ENCODE data around the gene PDSS2. TPM values are rescaled to one million over a fixed set of nuclear protein-coding genes. Genes with fewer than 3 reads are reported as not detected.

Gene PDSS2
- total RNA-seq, 1 experiment from 2014 or later: 12.1 TPM

- no peak overlapping the region for H3K4ac ChIP-seq (ENCODE audit: low read depth, low read length)
Measured at GRCh38 chr6:107185391-107185970, 273.9 kb downstream of the PDSS2 start.

More at GRCh38 chr6:107185391-107185970, 273.9 kb downstream of the PDSS2 start:
- Histone ChIP-seq H4K8ac (replicated peaks; ENCODE audit: insufficient read length, low read depth, low read length) (no peak overlapping the region), H3K79me2 (ENCODE audit: insufficient read depth, low read length) (no peaks in the 10 kb centered on the region), H3K23me2 (ENCODE audit: insufficient read length, low read depth, low read length, poor library complexity, severe bottlenecking) (no peaks in the 10 kb centered on the region), H4K20me1 (ENCODE audit: control insufficient read depth, insufficient read depth, insufficient read length) (no peaks in the 10 kb centered on the region), H3K23ac (ENCODE audit: insufficient read length, low read depth, low read length) (no peak overlapping the region), H3K27ac (ENCODE audit: insufficient read length, low read depth, low read length) (no peak overlapping the region), H2BK120ac (ENCODE audit: low read depth, low read length, poor library complexity, severe bottlenecking) (no peak overlapping the region), H3K79me1 (ENCODE audit: insufficient read depth, low read depth, low read length, poor library complexity, severe bottlenecking) (no peaks in the 10 kb centered on the region), H3K9me3 (ENCODE audit: control insufficient read depth, low read depth, low read length) (no peaks in the 10 kb centered on the region), H3K9ac (ENCODE audit: extremely low read depth, insufficient read length, low read length) (no peak overlapping the region), H2AK5ac (ENCODE audit: insufficient read length, low read length) (no peak overlapping the region), H3K56ac (ENCODE audit: insufficient read length, low read depth, low read length) (no peak overlapping the region), H4K91ac (ENCODE audit: insufficient read length, low read depth, low read length) (no peak overlapping the region), H2BK20ac (ENCODE audit: low read depth, low read length, poor library complexity, severe bottlenecking) (no peak overlapping the region), H3K27me3 (ENCODE audit: insufficient read depth, low read length) (no peaks in the 10 kb centered on the region), H4K5ac (ENCODE audit: insufficient read length, low read depth, low read length) (no peak overlapping the region), H2BK12ac (ENCODE audit: insufficient read length, low read depth, low read length) (no peak overlapping the region), H2BK15ac (ENCODE audit: low read depth, low read length) (no peak overlapping the region), H3K14ac (ENCODE audit: insufficient read depth, low read length) (no peak overlapping the region), H3K18ac (ENCODE audit: insufficient read length, low read depth, low read length) (no peak overlapping the region), H2BK5ac (ENCODE audit: insufficient read length, low read length) (no peak overlapping the region), H3T11ph (ENCODE audit: low read length) (no peak overlapping the region), H2AFZ (ENCODE audit: low read length) (no peak overlapping the region), H3K4me1 (ENCODE audit: insufficient read depth, low read length) (no peaks in the 10 kb centered on the region), H3K4me2 (ENCODE audit: insufficient read depth, insufficient read length, low read length) (no peak overlapping the region)
- H3K9me3 Mint-ChIP-seq: no peaks in the 10 kb centered on the region
- DNase-seq: peak; percentile 49
- no peak overlapping the region for H3K27ac Mint-ChIP-seq
- H3K4me3 Mint-ChIP-seq: no peak overlapping the region
- peak; percentile 56 for TF ChIP-seq CTCF (conservative IDR thresholded peaks at IDR 0.05)
- H3K36me3 Mint-ChIP-seq (ENCODE audit: insufficient read depth in 1 of 3, low read depth in 3 of 3): no peaks in the 10 kb centered on the region
- peaks cover 0 to 2% of the 10 kb centered on the region in 2 experiments; a peak in 1 of 4 replicates for H3K4me1 Mint-ChIP-seq
- H3K27me3 Mint-ChIP-seq (ENCODE audit: low read depth): no peaks in the 10 kb centered on the region
- WGBS (ENCODE audit: extremely low coverage, insufficient read length, low lambda C conversion rate): no CpG with 5 or more reads among the region's 9 CpGs
